Measurements from ENCODE around the gene EEIG1.
"Not testable (repeated sequence)": the region's sequence is repeated elsewhere in the genome, so short reads cannot be mapped to it uniquely, and the experiment has no call there.

Gene EEIG1

DNA sequence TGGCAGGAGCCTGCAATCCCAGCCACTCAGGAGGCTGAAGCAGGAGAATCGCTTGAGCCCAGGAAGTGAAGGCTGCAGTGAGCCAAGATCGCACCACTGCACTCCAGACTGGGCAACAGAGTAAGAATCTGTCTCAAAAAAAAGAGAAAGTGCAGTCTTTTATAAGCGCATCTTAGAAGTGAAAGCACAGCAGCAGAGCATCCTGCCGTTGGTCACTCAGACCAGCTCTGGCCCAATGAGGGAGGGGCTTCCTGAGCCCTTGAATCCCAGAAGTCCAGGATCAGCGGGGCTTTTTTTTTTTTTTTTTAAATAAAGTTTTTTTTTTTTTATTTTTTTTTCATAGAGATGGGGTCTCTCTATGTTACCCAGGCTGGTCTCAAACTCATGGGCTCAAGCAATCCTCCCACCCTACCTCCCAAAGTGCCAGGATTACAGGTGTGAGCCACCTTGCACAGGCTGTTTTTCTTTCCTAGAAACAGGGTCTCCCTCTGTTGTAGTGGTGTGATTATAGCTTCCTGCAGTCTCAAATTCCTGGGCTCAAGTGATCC lies 44.0 kb upstream of the EEIG1 start:
- H3K4me3 ChIP-seq (ENCODE audit: low read depth, low read length) = no peak overlapping the region
- TF ChIP-seq, protein P1, sequence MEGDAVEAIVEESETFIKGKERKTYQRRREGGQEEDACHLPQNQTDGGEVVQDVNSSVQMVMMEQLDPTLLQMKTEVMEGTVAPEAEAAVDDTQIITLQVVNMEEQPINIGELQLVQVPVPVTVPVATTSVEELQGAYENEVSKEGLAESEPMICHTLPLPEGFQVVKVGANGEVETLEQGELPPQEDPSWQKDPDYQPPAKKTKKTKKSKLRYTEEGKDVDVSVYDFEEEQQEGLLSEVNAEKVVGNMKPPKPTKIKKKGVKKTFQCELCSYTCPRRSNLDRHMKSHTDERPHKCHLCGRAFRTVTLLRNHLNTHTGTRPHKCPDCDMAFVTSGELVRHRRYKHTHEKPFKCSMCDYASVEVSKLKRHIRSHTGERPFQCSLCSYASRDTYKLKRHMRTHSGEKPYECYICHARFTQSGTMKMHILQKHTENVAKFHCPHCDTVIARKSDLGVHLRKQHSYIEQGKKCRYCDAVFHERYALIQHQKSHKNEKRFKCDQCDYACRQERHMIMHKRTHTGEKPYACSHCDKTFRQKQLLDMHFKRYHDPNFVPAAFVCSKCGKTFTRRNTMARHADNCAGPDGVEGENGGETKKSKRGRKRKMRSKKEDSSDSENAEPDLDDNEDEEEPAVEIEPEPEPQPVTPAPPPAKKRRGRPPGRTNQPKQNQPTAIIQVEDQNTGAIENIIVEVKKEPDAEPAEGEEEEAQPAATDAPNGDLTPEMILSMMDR (IDR thresholded peaks at IDR 0.05; ENCODE audit: insufficient read depth, low read length, missing control alignments) = no peak
- ChIA-PET POLR2A (no interaction called here), CTCF (interaction anchor here (1.0 to 4.7 kb wide), 4 partner anchors 9 to 82 kb away, joined by 3 to 29 read pairs (median 15); no protein-coding TSS in a partner anchor)
- DNase-seq (ENCODE audit: low read depth, low spot score) = no peak

DNA sequence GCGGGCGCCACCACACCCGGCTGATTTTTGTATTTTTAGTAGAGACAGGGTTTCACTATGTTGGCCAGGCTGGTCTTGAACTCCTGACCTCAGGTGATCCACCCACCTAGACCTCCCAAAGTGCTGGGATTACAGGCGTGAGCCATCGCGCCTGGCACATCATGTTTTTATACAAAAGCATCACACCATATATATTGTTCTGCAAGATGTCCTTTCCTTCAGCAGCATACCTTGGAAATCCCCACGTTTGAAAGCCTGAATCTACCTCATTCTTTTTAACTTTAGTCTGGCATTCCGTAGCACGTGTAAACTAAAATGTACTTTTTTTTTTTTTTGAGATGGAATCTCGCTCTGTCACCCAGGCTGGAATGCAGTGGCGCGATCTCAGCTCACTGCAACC lies 42.9 kb upstream of the EEIG1 start:
- CTCF ChIA-PET = interaction anchor here (4.0 to 4.7 kb wide), 2 partner anchors 11 to 80 kb away, joined by 27 to 29 read pairs; no protein-coding TSS in a partner anchor
- POLR2A ChIA-PET; H3K4me3 ChIP-seq (ENCODE audit: low read depth, low read length); DNase-seq (ENCODE audit: low read depth, low spot score): not testable (repeated sequence)

DNA sequence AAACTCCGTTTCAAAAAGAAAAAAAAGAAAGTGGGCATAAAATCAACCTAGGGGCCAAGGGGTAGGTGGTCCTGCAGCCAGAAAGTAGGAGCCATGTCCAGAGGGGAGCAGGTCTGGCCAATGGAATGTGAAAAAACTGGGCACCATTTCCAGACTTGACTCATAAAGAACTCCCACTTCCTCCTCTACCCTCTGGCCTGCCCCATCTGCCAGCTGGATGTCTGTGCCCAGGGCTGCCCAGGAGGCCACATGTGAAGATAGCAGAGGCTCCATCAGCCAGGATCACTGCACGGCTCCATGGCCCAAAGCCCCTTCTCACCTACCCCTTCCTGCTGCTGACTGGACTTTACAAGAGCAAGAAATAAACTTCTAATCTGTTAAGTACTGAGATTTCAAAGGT lies 42.1 kb upstream of the EEIG1 start:
- DNase-seq (ENCODE audit: low read depth, low spot score) = no peak
- CTCF ChIA-PET = interaction anchor here (4.0 kb wide), 1 partner anchor 12 kb away, joined by 29 read pairs; no protein-coding TSS in a partner anchor
- POLR2A ChIA-PET = no interaction called here
- no peak overlapping the region for H3K4me3 ChIP-seq (ENCODE audit: low read depth, low read length)
- TF ChIP-seq, protein P1 (IDR thresholded peaks at IDR 0.05; ENCODE audit: insufficient read depth, low read length, missing control alignments) = no peak

DNA sequence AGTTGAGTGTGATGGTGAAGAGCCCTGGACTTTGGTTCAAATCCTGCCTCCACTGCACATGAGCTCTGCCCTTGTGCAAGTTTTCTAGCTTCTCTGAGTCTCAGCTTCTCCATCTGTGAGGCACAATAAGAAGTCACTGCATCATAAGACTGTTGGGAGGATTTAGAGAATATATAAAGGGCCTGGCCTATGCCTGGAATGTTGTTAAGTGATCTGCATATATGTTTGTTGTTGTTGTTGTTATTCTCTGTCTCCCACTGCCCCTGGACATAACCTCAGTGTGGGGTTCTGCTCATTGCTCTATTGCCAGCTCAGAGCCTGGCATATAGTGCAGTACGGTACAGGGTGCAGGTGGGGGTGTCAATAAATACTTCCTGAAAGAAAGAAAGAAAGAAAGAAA lies 40.3 kb upstream of the EEIG1 start:
- ChIA-PET CTCF (interaction anchor here (1.0 to 5.9 kb wide), 4 partner anchors 13 to 97 kb away, joined by 3 to 32 read pairs (median 6); no protein-coding TSS in a partner anchor), POLR2A (no interaction called here)
- TF ChIP-seq, protein P1 (IDR thresholded peaks at IDR 0.05; ENCODE audit: insufficient read depth, low read length, missing control alignments) = no peak
- H3K4me3 ChIP-seq (ENCODE audit: low read depth, low read length) = no peak overlapping the region
- no peak for DNase-seq (ENCODE audit: low read depth, low spot score)

DNA sequence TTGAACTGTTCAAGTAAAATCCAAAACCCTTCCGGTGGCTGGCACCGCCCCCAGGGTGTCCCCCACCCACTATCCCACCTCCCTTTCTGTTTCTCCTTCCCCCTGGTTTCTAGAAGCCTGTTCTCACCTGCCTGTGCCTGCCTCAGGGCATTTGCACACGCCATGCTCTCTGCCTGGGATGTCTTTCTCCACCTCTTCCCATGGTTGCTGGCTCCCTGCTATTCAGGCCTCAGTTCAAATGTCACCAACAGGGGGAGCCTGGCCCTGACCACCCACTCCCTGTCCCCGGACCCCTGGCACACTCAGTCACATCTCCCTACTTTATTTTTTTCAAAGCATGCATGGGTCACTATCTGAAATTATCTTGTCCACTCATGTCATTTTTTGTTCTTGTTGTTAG lies 39.9 kb upstream of the EEIG1 start:
- ChIA-PET POLR2A (no interaction called here), CTCF (interaction anchor here (1.0 to 5.9 kb wide), 5 partner anchors 14 to 97 kb away, joined by 3 to 32 read pairs (median 5); no protein-coding TSS in a partner anchor)
- no peak overlapping the region for H3K4me3 ChIP-seq (ENCODE audit: low read depth, low read length)
- DNase-seq (ENCODE audit: low read depth, low spot score) = no peak
- TF ChIP-seq, protein P1 (IDR thresholded peaks at IDR 0.05; ENCODE audit: insufficient read depth, low read length, missing control alignments) = no peak

DNA sequence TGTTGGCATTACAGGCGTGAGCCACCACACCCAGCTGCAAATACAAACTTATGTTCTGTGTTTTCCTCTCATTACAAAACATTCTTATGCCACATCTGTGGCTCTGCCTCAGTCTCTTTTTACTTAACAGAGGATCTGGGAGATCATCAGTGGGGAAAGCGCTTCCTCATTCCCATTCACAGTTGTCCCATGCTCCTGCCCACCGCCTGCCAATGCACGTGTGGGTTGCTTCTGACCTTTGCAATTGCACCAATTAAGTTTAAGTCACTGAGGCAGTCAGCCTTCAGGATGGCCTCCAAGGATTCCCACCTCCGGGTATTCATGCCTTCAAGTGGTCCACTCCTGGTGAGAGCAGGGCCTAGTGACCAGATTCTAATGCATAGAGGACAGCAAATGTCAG lies 34.9 kb upstream of the EEIG1 start:
- H3K4me3 ChIP-seq (ENCODE audit: low read depth, low read length) = no peak overlapping the region
- POLR2A ChIA-PET = no interaction called here
- TF ChIP-seq, protein P1 (IDR thresholded peaks at IDR 0.05; ENCODE audit: insufficient read depth, low read length, missing control alignments) = no peak
- DNase-seq (ENCODE audit: low read depth, low spot score) = no peak
- CTCF ChIA-PET = interaction anchor here (1.0 to 5.9 kb wide), 2 partner anchors 14 to 19 kb away, joined by 3 to 32 read pairs; no protein-coding TSS in a partner anchor
